Activated naive CD4-positive, alpha-beta T cell treated with anti-CD3 and anti-CD28 coated beads for 36 hours (primary cell): Measurements from ENCODE around the gene C16orf54. TPM values are rescaled to one million over a fixed set of nuclear protein-coding genes. Genes with fewer than 3 reads are reported as not detected.
"Not testable (repeated sequence)": the region's sequence is repeated elsewhere in the genome, so short reads cannot be mapped to it uniquely, and the experiment has no call there.

Experiments used
- CTCF ChIA-PET: fragments of 350-600 bp; sonication (Branson Sonifier 250); formaldehyde crosslinking; loops from one replicate; lab custom pipeline; 2021; ENCODE audit warnings: antibody characterized with exemption; lab: Charles Lee
- DNase-seq: peaks from one replicate; pipeline ENCODE4 v3.0.0-alpha.2; 2020
- H3K27ac Mint-ChIP-seq: one replicate; pipeline ENCODE4 v1.8.0; 2021; ENCODE audit warnings: mild to moderate bottlenecking, mixed read lengths
- H3K27me3 Mint-ChIP-seq: one replicate; pipeline ENCODE4 v1.8.0; 2021; ENCODE audit warnings: low read depth, mixed read lengths
- H3K36me3 Mint-ChIP-seq: one replicate; pipeline ENCODE4 v1.8.0; 2021; ENCODE audit warnings: low read depth, mixed read lengths
- H3K4me1 Mint-ChIP-seq: one replicate; pipeline ENCODE4 v1.8.0; 2021; ENCODE audit warnings: low read depth, mixed read lengths
- H3K4me3 Mint-ChIP-seq: one replicate; pipeline ENCODE4 v1.8.0; 2021; ENCODE audit warnings: mild to moderate bottlenecking, moderate library complexity, mixed read lengths
- H3K9me3 Mint-ChIP-seq: one replicate; pipeline ENCODE4 v1.8.0; 2021; ENCODE audit warnings: mixed read lengths
- intact Hi-C: fragments of 100-400 bp; cut with micrococcal nuclease; formaldehyde crosslinking; loops from one replicate; pipeline ENCODE4 v1.15.1; 2023
- total RNA-seq, 2 experiments: library from RNA; stranded (reverse); gene quantifications; one replicate each; pipeline ENCODE4 v1.2.3, GENCODE V29; 2021

The C16orf54 gene
- total RNA-seq: 10 to 100 TPM; 11.4 to 12.1 TPM

GRCh38 chr16:29745853-29746345, at the start of gene C16orf54:
TSS of gene C16orf54 (minus strand) at chr16:29745990. CDS start at chr16:29744951, 1,039 bp downstream.
- Mint-ChIP-seq H3K4me1 (peaks cover 65% of the 10 kb centered on the region), H3K36me3 (peaks cover 18% of the 10 kb centered on the region), H3K4me3 (peak within 1 kb of the TSS; percentile 97), H3K27ac (peak within 1 kb of the TSS; percentile 97), H3K27me3 (no peaks in the 10 kb centered on the region), H3K9me3 (no peaks in the 10 kb centered on the region)
- CTCF ChIA-PET: interaction anchor here (1.1 kb wide), 1 partner anchor 39 kb away, joined by 6 read pairs; no protein-coding TSS in a partner anchor
- DNase-seq: peak; percentile 96
- intact Hi-C loops: loop anchor here (1.0 to 5.0 kb wide), 4 partner anchors 13 to 61 kb away; partner anchors contain the start of genes KIF22 and MAZ

- H3K27me3 Mint-ChIP-seq: no peaks in the 10 kb centered on the region
- H3K9me3 Mint-ChIP-seq: no peaks in the 10 kb centered on the region
- CTCF ChIA-PET: interaction anchor here (1.2 to 1.8 kb wide), 3 partner anchors 9 to 94 kb away, joined by 3 to 8 read pairs (median 3); no protein-coding TSS in a partner anchor
- intact Hi-C loops: no loop called here
- H3K27ac Mint-ChIP-seq: no peak overlapping the region
- H3K4me1 Mint-ChIP-seq: peaks cover 30% of the 10 kb centered on the region
- DNase-seq: no peak
- H3K36me3 Mint-ChIP-seq: peaks cover 59% of the 10 kb centered on the region
- H3K4me3 Mint-ChIP-seq: no peak overlapping the region
Measured at GRCh38 chr16:29794231-29794710, 48.5 kb upstream of the C16orf54 start.

- H3K27me3 Mint-ChIP-seq, intact Hi-C loops, H3K4me3 Mint-ChIP-seq, DNase-seq, H3K9me3 Mint-ChIP-seq, H3K27ac Mint-ChIP-seq: not testable (repeated sequence)
- CTCF ChIA-PET: interaction anchor here (0.5 kb wide), 1 partner anchor 679 kb away, joined by 5 read pairs; no protein-coding TSS in a partner anchor
- H3K36me3 Mint-ChIP-seq: peaks cover 49% of the 10 kb centered on the region
- peaks cover 30% of the 10 kb centered on the region for H3K4me1 Mint-ChIP-seq
Measured at GRCh38 chr16:29793153-29793552, 47.4 kb upstream of the C16orf54 start.

GRCh38 chr16:29791845-29792807, 46.3 kb upstream of the C16orf54 start:
- H3K27me3 Mint-ChIP-seq: no peaks in the 10 kb centered on the region
- H3K4me1 Mint-ChIP-seq: peaks cover 30% of the 10 kb centered on the region
- H3K36me3 Mint-ChIP-seq: peaks cover 41% of the 10 kb centered on the region
- DNase-seq: no peak
- H3K9me3 Mint-ChIP-seq: no peaks in the 10 kb centered on the region
- CTCF ChIA-PET: interaction anchor here (0.7 kb wide), 1 partner anchor 25 kb away, joined by 4 read pairs; no protein-coding TSS in a partner anchor
- H3K4me3 Mint-ChIP-seq: peak overlapping the region; percentile 100
- peak overlapping the region; percentile 98 for H3K27ac Mint-ChIP-seq
- intact Hi-C loops: no loop called here

GRCh38 chr16:29790949-29791844, 45.4 kb upstream of the C16orf54 start:
- no peaks in the 10 kb centered on the region for H3K9me3 Mint-ChIP-seq
- no peaks in the 10 kb centered on the region for H3K27me3 Mint-ChIP-seq
- DNase-seq: no peak
- peaks cover 32% of the 10 kb centered on the region for H3K36me3 Mint-ChIP-seq
- intact Hi-C loops: loop anchor here (1.0 kb wide), 5 partner anchors 14 to 91 kb away; no protein-coding TSS in a partner anchor
- peaks cover 30% of the 10 kb centered on the region for H3K4me1 Mint-ChIP-seq
- peak overlapping the region; percentile 100 for H3K4me3 Mint-ChIP-seq
- CTCF ChIA-PET: interaction anchor here (0.6 to 3.6 kb wide), 12 partner anchors 12 to 100 kb away, joined by 3 to 35 read pairs (median 6); partner anchors contain the start of gene PAGR1
- peak overlapping the region; percentile 98 for H3K27ac Mint-ChIP-seq

- H3K4me1 Mint-ChIP-seq: peaks cover 35% of the 10 kb centered on the region
- peak within 1 kb of the TSS; percentile 98 for H3K27ac Mint-ChIP-seq
Measured at GRCh38 chr16:29790183-29790948, 44.6 kb upstream of the C16orf54 start, which contains the start of gene KIF22. TSS of gene KIF22 (plus strand) at chr16:29790751. CDS start at chr16:29790760, 9 bp downstream.

GRCh38 chr16:29789775-29790182, 44.0 kb upstream of the C16orf54 start:
- Mint-ChIP-seq H3K36me3 (peaks cover 30% of the 10 kb centered on the region), H3K27ac (peak overlapping the region; percentile 98), H3K27me3 (no peaks in the 10 kb centered on the region), H3K4me3 (peak overlapping the region; percentile 100), H3K4me1 (peaks cover 37% of the 10 kb centered on the region), H3K9me3 (no peaks in the 10 kb centered on the region)
- intact Hi-C loops: loop anchor here (1.0 kb wide), 5 partner anchors 16 to 89 kb away; no protein-coding TSS in a partner anchor
- CTCF ChIA-PET: interaction anchor here (0.6 to 3.6 kb wide), 20 partner anchors 13 to 232 kb away, joined by 3 to 35 read pairs (median 4); partner anchors contain the start of genes MAZ, PAGR1 and SPN
- DNase-seq: no peak

More at GRCh38 chr16:29790183-29790948, 44.6 kb upstream of the C16orf54 start, which contains the start of gene KIF22:
- intact Hi-C loops: loop anchor here (1.0 kb wide), 5 partner anchors 15 to 90 kb away; no protein-coding TSS in a partner anchor
- no peaks in the 10 kb centered on the region for H3K27me3 Mint-ChIP-seq
- H3K9me3 Mint-ChIP-seq: no peaks in the 10 kb centered on the region
- peak; percentile 100 for DNase-seq
- H3K4me3 Mint-ChIP-seq: peak within 1 kb of the TSS; percentile 100
- CTCF ChIA-PET: interaction anchor here (0.6 to 3.6 kb wide), 21 partner anchors 13 to 232 kb away, joined by 3 to 35 read pairs (median 4); partner anchors contain the start of genes MAZ, PAGR1 and SPN
- H3K36me3 Mint-ChIP-seq: peaks cover 32% of the 10 kb centered on the region

- H3K4me3 Mint-ChIP-seq, H3K27me3 Mint-ChIP-seq, intact Hi-C loops, H3K9me3 Mint-ChIP-seq, DNase-seq, H3K27ac Mint-ChIP-seq: not testable (repeated sequence)
- Mint-ChIP-seq H3K4me1 (peaks cover 30% of the 10 kb centered on the region), H3K36me3 (peaks cover 16% of the 10 kb centered on the region)
- CTCF ChIA-PET: interaction anchor here (1.1 to 2.8 kb wide), 3 partner anchors 28 to 86 kb away, joined by 3 to 17 read pairs (median 4); no protein-coding TSS in a partner anchor
Measured at GRCh38 chr16:29787155-29787554, 41.4 kb upstream of the C16orf54 start.

GRCh38 chr16:29784901-29785500, 39.2 kb upstream of the C16orf54 start:
- peak overlapping the region; percentile 61 for H3K4me3 Mint-ChIP-seq
- CTCF ChIA-PET: interaction anchor here (0.6 to 2.8 kb wide), 33 partner anchors 8 to 247 kb away, joined by 3 to 17 read pairs (median 4); partner anchors contain the start of genes C16orf54 and MVP
- DNase-seq: peak; percentile 82
- H3K27me3 Mint-ChIP-seq: no peaks in the 10 kb centered on the region
- intact Hi-C loops: loop anchor here (1.0 kb wide), 2 partner anchors 39 to 53 kb away; no protein-coding TSS in a partner anchor
- H3K27ac Mint-ChIP-seq: no peak overlapping the region
- no peaks in the 10 kb centered on the region for H3K36me3 Mint-ChIP-seq
- no peaks in the 10 kb centered on the region for H3K9me3 Mint-ChIP-seq
- H3K4me1 Mint-ChIP-seq: peaks cover 25% of the 10 kb centered on the region

- intact Hi-C loops: loop anchor here (1.0 kb wide), 1 partner anchor 52 kb away; no protein-coding TSS in a partner anchor
- peak; percentile 68 for DNase-seq
- Mint-ChIP-seq H3K4me3 (no peak overlapping the region), H3K27me3 (no peaks in the 10 kb centered on the region), H3K27ac (no peak overlapping the region), H3K4me1 (peaks cover 21% of the 10 kb centered on the region), H3K36me3 (no peaks in the 10 kb centered on the region), H3K9me3 (no peaks in the 10 kb centered on the region)
- CTCF ChIA-PET: interaction anchor here (0.6 to 2.8 kb wide), 17 partner anchors 16 to 104 kb away, joined by 3 to 17 read pairs (median 5); partner anchors contain the start of genes C16orf54 and MVP
Measured at GRCh38 chr16:29784157-29784556, 38.4 kb upstream of the C16orf54 start.
